GM21717 (cell line): ENCODE measurements around the gene TMCC3.
"Not testable (repeated sequence)": the region's sequence is repeated elsewhere in the genome, so short reads cannot be mapped to it uniquely, and the experiment has no call there.

Experiments used
- ATAC-seq: cut with Tn5 transposase; IDR thresholded peaks from one replicate; pipeline ENCODE4 v1.9.1; 2021; ENCODE audit warnings: mild to moderate bottlenecking, moderate library complexity; ENCODE audit not compliant: unreplicated experiment

The TMCC3 gene

DNA sequence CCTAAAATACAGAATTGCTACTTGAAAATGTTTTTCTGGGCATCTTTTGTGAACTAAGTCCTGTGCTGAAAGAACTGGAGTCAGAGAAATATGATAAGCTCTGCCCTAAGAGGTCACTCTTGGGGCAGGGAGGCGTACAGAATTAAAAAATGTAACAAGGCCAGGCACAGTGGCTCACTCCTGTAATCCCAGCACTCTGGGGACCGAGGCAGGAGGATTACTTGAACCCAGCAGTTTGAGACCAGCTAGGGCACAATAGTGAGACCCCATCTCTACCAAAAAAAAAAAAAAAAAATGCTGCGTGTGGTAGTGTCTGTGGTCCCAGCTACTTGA is 46.0 kb downstream of the TMCC3 start:
- ATAC-seq, result no peak

DNA sequence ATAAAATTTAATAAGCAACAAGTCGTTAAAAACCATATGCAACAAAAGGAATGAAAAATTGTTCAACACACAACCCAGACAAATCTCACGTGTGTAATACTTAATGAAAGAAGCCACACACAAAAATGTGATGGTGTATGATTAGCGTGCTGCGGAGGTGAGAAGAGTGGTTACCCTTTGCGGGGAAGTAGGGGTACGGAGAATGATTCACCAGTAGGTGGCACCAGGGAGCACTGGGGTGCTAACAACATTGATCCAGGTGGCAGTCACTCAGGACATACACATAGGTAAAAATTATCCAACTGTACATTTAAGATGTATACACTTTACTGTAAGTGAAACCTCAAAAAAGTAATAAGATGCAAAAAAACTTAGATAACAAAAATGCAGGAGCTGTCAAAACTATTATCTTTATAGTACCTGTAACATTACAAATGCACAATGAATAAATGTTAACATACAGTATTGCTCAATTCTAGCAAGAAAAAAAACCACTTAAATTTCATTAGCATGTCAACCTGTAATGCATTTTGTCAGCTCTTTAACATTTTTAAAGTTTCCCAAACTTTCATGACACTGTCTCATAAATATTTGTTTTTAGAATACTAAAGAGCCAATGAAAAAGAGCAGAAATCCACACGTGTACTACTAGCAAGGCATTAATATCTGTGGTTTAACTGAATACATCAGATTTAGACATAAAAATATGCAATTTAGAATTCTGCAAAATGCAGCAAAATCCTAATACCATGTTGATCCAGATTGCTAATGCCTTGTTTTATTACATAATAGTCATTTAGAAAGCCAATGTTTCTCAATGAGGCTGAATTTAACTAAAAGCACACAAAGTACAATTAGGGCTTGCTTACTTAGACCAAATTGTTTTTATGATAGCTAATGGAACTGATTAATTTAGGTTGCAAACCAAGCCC is 46.7 kb downstream of the TMCC3 start:
- no peak for ATAC-seq

DNA sequence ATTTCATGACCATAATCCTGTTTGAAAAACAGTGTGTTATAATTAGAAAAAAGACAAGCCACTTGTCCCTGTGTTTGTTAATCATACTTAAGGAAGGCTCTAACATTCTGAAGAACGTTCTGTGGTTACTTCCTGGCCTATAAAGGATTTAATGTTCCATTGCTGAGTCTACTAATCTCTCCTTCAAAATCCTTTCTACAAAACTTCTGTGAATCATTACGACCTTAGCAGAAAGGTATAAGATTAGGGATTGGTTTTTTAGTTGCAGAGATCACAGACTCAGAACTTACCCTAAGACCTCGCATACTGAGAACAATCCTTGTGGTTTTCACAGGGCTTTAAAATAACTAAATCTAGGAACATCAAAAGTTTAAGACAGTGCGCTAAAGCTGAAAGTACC is 48.3 kb downstream of the TMCC3 start:
- ATAC-seq, result no peak

DNA sequence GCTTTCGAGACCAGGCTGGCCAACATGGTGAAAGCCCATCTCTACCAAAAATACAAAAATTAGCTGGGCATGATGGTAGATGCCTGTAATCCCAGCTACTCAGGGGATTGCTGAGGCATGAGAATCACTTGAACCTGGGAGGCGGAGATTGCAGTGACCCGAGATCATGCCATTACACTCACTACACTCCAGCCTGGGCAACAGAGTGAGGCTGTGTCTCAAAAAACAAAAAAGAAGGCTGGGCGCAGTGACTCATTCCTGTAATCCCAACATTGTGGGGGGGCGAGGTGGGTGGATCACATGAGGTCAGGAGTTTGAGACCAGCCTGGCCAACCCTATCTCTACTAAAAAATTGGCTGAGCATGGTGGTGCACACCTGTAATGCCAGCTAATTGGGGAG is 49.0 kb downstream of the TMCC3 start:
- ATAC-seq, result not testable (repeated sequence)

DNA sequence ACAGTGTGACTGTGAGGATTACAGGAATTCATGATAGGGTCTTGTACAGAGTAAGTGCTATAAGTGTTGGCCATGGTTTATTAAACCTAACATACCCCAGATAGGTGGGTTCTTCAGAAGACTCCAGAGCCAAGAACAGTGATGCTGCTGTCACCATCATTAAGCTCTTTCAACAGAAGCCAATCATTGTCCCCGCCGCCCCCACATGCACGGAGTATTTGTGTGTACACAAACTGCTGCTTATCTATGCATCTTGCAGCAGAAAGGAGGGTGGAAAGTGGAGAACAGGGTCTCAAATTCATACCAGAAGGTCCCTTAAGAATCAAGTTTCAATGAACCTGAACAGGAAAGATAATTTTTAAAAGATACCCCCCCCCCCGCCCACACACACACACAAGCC is 51.2 kb downstream of the TMCC3 start:
- no peak for ATAC-seq

DNA sequence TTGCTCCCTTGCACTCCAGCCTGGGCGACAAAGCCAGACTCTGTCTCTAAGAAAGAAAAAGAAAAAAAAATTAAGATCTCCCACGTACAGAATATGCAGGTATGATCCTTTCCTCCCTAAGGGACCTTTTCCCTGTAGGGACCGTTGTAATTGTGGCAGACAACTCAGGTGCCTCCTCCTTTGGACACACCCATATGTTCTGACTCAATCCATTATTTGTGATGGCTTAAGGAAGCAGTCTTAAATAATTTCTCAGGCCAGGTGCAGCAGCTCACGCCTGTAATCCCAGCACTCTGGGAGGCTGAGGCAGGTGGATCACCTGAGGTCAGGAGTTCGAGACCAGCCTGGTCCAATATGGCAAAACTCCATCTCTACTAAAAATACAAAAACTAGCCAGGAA is 53.1 kb downstream of the TMCC3 start:
- ATAC-seq, result no peak

DNA sequence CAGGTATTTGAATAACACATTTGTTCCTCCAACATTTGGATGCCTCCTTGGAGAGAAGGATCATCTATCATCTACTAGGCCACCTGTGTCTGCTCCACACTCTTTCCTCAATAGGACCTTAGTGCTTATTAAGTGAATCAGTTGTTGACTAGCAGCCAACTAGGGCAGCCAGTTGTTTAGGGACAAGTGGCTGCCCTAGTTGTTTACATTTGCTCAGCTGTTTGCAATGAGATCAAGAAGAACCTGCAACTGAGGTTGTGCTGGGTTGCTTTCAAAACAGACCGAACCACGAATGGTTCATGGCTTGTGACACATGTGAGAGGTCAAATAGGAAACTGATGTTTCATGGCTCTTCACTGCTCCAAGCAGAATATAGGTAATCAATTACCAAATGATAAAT is 53.8 kb downstream of the TMCC3 start:
- ATAC-seq, result no peak

DNA sequence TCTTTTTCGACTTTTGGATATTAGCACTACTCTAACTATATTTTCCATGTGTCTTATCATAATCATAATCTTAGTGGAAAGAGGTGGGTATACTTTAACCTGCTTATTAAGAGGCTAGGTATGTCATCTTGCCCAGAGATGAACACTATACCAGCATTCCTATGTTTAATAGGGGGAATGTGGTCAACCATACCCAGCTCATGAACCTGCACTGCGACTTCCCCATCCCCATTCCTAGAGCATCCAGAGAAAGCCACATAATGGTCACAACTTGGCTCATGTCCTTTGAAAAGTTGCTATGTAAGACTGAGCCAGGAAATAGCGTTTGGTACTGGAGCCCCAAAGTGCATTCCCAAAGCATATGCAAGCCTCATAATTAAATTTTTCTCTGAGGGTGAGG is 55.2 kb downstream of the TMCC3 start:
- no peak for ATAC-seq

DNA sequence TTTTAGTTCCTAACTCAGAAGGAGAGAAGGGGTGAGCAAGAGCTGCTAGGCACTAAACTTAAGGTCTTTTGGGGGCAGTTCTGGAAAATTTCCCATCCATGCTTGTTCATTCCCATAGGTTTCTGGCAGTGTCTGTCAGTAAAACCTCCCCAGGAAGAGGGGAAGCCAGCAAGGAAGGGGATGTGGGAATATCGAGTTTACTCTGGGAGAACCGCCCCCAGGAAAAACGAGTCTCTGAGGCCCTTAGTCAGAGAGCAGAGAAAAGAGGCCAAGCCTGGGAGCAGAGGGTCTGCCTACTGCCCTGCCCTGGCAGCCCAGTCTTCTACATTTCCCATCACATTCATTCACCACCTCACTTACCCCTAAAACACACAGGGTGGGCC is 55.9 kb downstream of the TMCC3 start:
- ATAC-seq, result no peak

DNA sequence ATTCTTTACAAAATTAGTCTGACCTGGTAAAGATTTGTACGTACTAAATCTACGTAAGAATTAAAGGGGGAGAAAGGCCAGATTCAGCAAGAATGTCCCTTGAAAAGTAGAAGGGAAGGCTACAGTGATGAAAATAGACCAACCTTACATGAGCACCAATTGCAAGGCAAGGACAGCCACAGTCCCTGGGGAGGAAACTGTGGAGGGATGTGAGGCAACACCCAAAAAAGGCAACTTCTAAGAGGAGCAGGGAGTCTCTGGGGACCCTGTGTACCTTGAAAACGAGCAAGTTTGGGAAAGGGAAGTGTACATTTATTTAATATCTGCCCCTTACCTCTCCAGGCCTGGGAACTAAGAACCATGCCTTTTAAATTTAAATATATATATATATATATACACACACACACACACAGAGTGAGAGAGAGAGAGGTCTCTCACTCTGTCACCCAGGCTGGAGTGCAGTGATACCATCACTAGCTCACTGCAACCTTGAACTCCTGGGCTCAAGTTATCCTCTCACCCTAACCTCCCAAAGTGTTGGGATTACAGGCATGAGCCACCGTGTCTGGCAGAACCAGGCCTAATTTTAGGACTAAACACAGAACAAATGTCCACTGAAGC is 56.4 kb downstream of the TMCC3 start:
- no peak for ATAC-seq

DNA sequence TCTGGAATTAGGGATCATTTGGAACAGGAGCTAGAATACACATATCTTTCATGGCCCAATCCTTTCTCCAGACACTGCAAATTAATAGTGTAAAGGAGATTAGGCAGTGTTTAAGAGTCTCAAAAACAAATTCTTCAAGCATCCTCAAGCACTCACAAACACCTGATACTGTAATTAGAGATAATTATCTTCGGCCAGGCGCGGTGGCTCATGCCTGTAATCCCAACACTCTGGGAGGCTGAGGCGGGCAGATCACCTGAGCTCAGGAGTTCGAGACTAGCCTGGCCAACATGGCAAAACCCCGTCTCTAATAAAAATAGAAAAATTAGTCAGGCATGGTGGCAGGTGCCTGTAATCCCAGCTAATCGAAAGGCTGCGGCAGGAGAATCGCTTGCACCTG is 57.6 kb downstream of the TMCC3 start:
- ATAC-seq, result not testable (repeated sequence)

DNA sequence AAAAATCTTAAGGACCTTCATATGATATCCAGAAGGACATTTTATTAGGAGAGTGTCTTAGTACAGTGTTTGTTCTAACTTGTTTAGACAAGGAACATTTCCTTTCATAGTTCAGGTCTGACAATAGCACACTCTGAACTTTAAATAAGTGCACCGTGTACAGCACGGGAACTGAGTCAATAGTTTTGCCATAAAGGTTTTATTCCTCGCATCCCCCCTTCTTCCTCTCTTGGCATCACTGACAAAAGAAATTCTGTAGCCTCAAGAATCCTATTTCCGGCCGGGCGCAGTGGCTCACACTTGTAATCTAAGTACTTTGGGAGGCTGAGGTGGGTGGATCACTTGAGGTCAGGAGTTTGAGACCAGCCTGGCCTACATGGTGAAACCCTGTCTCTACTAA is 58.3 kb downstream of the TMCC3 start:
- no peak for ATAC-seq

DNA sequence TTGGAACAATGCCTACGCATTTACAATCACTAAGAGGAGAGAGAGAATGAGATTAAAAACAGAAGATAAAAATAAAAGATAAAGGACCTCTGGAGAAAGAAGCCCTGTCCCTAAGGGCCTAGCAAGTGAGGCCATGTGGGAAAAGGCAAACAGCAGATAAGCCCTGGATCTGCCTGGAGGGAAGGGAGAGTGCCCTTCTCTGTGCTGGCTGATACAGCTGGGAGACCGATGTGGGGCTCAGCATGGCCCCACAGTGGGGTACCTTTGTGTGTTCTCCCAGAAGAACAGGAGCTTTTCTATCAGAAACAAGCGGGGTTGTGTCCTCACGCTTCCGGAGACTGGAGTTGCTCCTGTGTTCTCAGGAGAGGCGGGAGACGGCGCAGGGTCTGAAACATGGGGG is 59.9 kb downstream of the TMCC3 start:
- no peak for ATAC-seq

DNA sequence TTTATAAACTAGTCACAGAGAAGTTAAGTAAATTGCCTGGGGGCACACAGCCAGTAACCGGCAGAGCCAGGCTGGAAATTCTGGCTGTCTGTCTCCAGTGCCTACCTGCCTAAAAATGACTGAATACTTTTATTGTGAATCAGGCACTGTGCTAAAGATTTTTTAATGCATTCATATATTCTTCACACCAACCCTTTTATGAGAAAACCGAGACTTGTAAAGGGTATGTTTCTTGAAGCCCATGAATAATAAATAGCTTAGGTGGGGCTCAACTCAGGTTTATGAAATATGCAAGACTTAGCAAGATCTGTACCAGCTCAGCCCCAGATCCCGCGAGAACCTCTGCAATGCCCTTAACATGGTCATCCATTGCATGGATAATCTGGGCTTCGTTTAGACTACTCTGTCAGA is 60.8 kb downstream of the TMCC3 start:
- ATAC-seq, result no peak

DNA sequence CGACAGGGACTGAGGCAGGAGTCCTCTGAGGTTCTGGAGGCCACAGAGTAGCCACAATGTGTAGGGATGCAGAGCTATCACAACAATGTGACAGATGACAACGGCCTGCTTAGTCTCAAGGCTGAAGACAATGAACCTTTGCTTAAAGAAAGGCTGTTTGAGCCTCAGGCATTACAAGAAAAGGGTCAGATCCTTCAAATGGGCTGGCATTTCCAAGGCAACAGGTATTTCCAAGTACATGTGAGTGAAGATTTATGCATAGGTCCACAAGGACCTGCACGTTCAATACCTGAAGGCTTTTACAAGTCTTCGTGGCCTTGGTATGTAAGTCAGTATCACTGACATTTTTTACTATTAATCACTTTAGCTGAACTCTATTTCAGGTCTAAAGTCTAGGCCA is 62.0 kb downstream of the TMCC3 start:
- no peak for ATAC-seq

DNA sequence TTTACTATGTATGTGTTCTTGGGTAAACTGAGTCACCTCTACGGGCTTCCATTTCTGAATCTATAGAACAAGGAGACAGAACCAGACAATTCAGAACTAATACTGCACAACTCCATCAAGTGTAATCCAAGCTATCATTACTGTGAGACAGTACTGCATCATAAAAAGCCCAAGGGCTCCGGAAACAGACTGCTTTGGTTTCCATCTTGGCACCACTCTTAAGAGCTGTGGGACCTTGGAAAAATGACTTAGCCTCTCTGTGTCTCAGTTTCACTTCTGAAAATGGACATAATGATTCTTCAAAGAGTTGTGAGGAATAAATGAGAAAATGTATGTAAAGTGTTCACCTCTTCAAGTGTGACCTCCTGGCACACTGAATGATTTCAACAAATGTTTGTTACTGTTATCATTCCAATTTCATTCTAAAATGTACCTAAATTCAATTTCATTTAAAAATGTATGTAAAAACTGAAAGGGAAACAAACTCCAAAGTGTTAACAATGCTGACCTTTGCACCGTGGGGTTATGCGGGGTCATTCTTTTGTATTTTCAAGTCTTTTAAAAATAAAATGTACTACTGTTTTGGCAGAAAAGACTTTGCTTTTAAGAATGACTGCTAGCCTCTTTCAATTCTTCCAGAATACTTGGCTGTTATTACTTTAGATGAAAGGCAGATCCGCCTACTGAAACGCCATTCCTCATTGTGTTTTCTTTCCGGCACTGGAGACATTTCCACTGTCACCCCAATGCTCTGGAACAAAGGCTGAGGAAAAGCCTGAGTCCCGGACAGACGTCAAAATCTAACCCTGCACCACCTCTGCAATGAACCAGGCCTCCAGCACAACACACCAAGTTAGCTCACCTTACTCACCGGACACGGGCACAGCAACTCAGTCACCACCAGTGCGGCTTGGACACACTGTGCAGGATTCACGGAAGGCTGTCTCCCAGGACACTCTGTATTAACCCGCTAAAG is 62.8 kb downstream of the TMCC3 start:
- ATAC-seq, result no peak

DNA sequence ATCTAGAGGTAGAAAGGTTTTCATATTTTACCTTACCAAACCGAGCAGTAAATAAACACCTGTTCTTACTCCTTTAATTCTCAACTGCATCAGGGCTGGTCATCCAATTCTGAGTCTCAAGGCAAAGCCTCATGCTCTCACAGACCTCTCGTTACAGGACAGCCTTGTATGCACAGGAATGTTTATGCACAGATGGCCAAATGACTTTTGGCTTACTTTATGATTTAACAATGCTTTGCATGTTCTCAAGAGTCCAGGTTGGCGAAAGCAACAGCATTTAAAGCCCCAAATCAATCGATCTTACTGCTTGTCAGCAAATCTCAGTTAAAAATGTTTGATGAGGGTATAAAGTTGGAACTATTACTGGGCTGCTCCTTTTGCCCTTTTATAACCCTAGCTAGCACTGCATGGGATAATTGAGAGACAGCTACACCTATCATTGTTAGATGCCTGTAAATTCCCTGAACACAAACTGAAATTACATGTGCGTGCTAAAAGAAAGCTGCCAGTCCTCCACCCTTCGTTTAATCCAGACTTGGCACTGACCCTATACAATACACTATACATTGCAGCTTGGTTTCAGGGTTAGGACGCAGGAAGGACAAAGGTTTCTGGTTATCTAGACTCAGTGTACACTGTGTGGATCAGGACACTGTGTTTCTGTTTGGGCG is 63.6 kb downstream of the TMCC3 start:
- ATAC-seq, result no peak

DNA sequence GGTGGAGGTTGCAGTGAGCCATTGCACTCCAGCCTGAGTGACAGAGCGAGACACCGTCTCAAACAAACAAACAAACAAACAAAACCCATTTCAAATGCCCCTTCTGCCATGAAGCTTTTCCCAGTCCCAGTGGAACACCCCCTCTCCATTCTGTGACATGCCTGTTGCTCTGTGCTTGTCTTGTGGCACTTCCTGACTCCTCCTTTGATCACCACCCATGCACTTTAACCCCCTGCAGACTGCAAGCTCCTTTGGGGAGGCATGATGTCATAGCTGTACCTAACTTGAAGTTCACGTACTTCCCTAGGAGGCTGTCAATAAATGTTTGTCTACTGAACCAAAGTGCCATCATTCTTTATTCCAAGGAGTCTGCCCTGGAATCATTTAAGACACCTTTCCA is 64.7 kb downstream of the TMCC3 start:
- ATAC-seq, result no peak

DNA sequence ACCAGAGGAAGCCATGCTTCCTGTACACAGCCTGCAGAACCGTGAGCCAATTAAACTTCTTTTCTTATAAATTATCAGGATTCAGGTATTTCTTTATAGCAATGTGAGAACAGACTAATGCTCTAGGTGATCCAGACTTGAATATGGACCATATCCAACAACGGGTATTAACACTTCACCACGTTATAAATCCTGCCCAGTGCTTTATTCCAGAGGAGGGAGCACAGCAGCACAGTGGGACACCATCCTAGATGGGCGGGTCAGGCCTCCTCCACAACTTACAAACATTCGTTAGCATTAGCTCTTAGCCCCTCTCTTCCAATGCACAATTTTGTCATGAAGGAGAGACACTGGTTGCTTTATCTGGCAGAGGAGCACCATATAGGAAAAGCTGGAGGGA is 66.0 kb downstream of the TMCC3 start:
- no peak for ATAC-seq

DNA sequence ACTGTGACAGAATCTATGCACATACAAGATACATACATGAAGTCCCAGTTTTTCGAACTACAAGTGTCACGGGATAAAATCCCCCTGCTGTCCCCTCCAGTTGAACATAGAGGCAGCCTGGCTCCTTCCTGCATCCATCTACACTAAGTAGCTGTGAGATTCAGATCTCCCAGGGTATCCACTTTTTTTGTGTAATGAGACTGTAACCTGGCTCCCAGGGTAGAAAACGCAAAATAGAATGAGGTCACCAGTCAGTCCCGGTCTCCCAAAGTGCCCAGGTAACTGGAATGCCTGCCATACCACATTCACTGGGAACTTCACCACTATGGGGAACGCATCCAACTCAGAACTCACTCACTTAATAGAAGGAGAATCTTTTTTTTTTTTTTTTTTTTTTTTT is 67.8 kb downstream of the TMCC3 start:
- ATAC-seq, result no peak
